Upper lobe of left lung (tissue), 4 donors: ENCODE results near the gene FGF5.

Source experiments
- EP300 ChIP-seq, 4 donors: sonication (generic); formaldehyde crosslinking; IDR thresholded peaks; one replicate each; pipeline ENCODE4 v1.5.1; 2017; ENCODE audit warnings: antibody characterized with exemption in 4 of 4, control low read depth in 2 of 4
- POLR2AphosphoS5 ChIP-seq, 2 donors: sonication (generic); formaldehyde crosslinking; IDR thresholded peaks; one replicate each; pipeline ENCODE4 v1.5.1; 2017; ENCODE audit warnings: antibody characterized with exemption in 2 of 2
- TF ChIP-seq, protein P1 (sequence below), 6 experiments: fragments of 450-650 bp in 4 of 6; fragments of 200-600 bp in 2 of 6; sonication (generic) in 2 of 6; IDR thresholded peaks; one replicate each; pipeline ENCODE4 v1.5.1; 2016 to 2019; ENCODE audit warnings: antibody characterized with exemption in 6 of 6

DNA sequence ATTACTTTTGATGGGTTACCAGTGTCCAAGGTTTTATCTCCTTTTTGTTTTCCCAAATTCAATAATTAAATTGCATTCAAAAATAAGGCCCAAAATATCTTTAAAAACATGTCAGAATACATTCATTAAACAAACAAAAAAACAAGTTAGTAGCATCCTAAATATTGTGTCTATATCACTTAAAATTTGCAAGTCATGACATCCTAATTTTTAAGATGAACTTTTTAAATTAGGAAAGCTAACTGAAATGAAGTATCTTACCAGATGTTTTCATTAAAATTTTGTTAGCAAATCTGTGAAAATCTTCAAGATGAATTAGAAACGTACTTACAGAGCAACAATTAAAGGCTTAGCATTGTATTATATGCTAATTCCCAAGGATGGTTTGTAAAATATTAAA lies 68.1 kb downstream of the FGF5 start:
- TF ChIP-seq, protein P1, sequence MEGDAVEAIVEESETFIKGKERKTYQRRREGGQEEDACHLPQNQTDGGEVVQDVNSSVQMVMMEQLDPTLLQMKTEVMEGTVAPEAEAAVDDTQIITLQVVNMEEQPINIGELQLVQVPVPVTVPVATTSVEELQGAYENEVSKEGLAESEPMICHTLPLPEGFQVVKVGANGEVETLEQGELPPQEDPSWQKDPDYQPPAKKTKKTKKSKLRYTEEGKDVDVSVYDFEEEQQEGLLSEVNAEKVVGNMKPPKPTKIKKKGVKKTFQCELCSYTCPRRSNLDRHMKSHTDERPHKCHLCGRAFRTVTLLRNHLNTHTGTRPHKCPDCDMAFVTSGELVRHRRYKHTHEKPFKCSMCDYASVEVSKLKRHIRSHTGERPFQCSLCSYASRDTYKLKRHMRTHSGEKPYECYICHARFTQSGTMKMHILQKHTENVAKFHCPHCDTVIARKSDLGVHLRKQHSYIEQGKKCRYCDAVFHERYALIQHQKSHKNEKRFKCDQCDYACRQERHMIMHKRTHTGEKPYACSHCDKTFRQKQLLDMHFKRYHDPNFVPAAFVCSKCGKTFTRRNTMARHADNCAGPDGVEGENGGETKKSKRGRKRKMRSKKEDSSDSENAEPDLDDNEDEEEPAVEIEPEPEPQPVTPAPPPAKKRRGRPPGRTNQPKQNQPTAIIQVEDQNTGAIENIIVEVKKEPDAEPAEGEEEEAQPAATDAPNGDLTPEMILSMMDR (IDR thresholded peaks at IDR 0.05): no peak
- TF ChIP-seq EP300 (IDR thresholded peaks at IDR 0.05) (no peak), POLR2AphosphoS5 (IDR thresholded peaks at IDR 0.05) (no peak)
